ENCODE data around the gene LCE2B. TPM values are rescaled to one million over a fixed set of nuclear protein-coding genes. Genes with fewer than 3 reads are reported as not detected.
A peak's percentile ranks its signal among the peaks of the same experiment; 100 is the strongest.

The LCE2B gene
- total RNA-seq, 1 experiment from 2014 or later = not detected

DNA sequence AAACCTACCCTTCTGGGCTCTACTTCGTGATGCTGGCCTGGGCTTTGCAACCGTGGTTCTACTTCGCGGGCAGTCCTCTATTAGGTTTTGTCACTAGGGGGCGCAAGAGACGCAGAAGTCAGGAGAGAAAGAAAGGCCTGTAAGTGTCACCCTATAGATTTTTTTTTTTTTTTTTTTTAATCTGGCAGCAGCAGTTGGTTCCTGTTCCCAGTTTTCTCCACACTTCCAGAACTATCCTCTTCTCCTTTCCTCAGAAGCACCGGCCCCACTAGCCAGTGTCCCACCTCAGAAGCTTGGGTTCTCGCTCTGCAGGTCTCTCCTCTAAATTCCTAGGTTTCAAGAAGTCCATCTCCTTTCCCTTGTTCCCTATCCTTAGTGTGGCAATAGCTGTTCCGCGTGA is 31.8 kb upstream of the LCE2B start:
- ATAC-seq (peak; percentile 93), DNase-seq (ENCODE audit: low read depth, low spot score) (peak; percentile 35)
- TF ChIP-seq CTCF (IDR thresholded peaks at IDR 0.05) = peak; percentile 92
- TF ChIP-seq REST (IDR thresholded peaks at IDR 0.05; ENCODE audit: insufficient read depth in 1 of 2, low read depth in 2 of 2, low read length in 1 of 2) = no peak
- TF ChIP-seq TCF7L2 (IDR thresholded peaks at IDR 0.05; ENCODE audit: low read depth, low read length) = no peak
- TF ChIP-seq SIN3A (IDR thresholded peaks at IDR 0.05; ENCODE audit: borderline replicate concordance, insufficient read depth, low read depth, low read length) = no peak
- TF ChIP-seq POLR2AphosphoS5 (IDR thresholded peaks at IDR 0.05; ENCODE audit: low read depth, low read length) = no peak
- intact Hi-C loops (cut with micrococcal nuclease; ENCODE audit: unreplicated experiment) (loop anchor here (10.0 kb wide), 1 partner anchor 571 kb away; no protein-coding TSS in a partner anchor), in situ Hi-C loops (cut with HindIII; ENCODE audit: low pct_unique_long_range_greater_than_20kb, low sequenced_read_pairs) (no loop called here)
- no TSS peak for BruUV-seq (replicated peaks)
- Histone ChIP-seq H3K27ac (ENCODE audit: low read length) (no peak overlapping the region), H3K4me3 (ENCODE audit: low read depth in 2 of 2, low read length in 2 of 2) (no peak overlapping the region), H3K36me3 (ENCODE audit: control insufficient read depth, insufficient read depth, low read length) (no peaks in the 10 kb centered on the region), H3K27me3 (ENCODE audit: control insufficient read depth, insufficient read depth, low read length) (peaks cover 5% of the 10 kb centered on the region), H3K4me1 (ENCODE audit: control insufficient read depth, insufficient read depth, low read length) (no peaks in the 10 kb centered on the region), H3K9me3 (ENCODE audit: control insufficient read depth, insufficient read depth, low read depth, low read length) (no peaks in the 10 kb centered on the region)
- POLR2A ChIA-PET = no interaction called here
- CTCF ChIA-PET = interaction anchor here (0.7 kb wide), 3 partner anchors 196 to 566 kb away, joined by 3 to 5 read pairs (median 5); no protein-coding TSS in a partner anchor

DNA sequence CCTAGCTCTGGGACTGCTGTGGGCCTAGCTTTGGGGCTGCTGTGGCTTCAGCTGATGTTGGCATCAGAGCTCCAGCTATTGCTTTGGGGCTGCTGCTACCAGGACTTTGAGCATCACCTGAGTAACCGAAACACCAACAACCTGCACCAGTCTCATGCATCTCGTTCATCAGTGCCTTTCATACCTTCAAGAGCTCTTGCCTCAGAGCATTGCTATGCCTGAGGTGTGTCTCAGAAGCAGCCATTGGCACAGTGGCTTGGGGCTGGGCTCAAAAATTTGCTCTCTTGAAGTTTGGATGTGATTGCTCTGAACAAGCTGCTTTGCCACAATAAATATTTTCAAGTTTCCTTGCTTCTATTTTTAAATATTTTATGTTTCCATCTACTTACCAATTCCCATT is 29.5 kb upstream of the LCE2B start:
- no peaks in the 10 kb centered on the region for H3K4me1 ChIP-seq (ENCODE audit: control insufficient read depth, insufficient read depth, low read length)
- CTCF ChIA-PET = no interaction called here
- H3K4me3 ChIP-seq (ENCODE audit: low read depth in 2 of 2, low read length in 2 of 2) = no peak overlapping the region
- intact Hi-C loops (cut with micrococcal nuclease; ENCODE audit: unreplicated experiment) = loop anchor here (5.0 to 10.0 kb wide), 2 partner anchors 211 to 568 kb away; no protein-coding TSS in a partner anchor
- no peaks in the 10 kb centered on the region for H3K36me3 ChIP-seq (ENCODE audit: control insufficient read depth, insufficient read depth, low read length)
- DNase-seq (ENCODE audit: low read depth, low spot score) (no peak), ATAC-seq (no peak)
- H3K27me3 ChIP-seq (ENCODE audit: control insufficient read depth, insufficient read depth, low read length) = peaks cover 9% of the 10 kb centered on the region
- in situ Hi-C loops (cut with HindIII; ENCODE audit: low pct_unique_long_range_greater_than_20kb, low sequenced_read_pairs) = no loop called here
- no peaks in the 10 kb centered on the region for H3K9me3 ChIP-seq (ENCODE audit: control insufficient read depth, insufficient read depth, low read depth, low read length)
- no peak overlapping the region for H3K27ac ChIP-seq (ENCODE audit: low read length)
- BruUV-seq (replicated peaks) = no TSS peak
- POLR2A ChIA-PET = no interaction called here
- no peak for TF ChIP-seq SIN3A (IDR thresholded peaks at IDR 0.05; ENCODE audit: borderline replicate concordance, insufficient read depth, low read depth, low read length)
- TF ChIP-seq POLR2AphosphoS5 (IDR thresholded peaks at IDR 0.05; ENCODE audit: low read depth, low read length) = no peak
- TF ChIP-seq CTCF (IDR thresholded peaks at IDR 0.05) = no peak
- no peak for TF ChIP-seq REST (IDR thresholded peaks at IDR 0.05; ENCODE audit: insufficient read depth in 1 of 2, low read depth in 2 of 2, low read length in 1 of 2)
- no peak for TF ChIP-seq TCF7L2 (IDR thresholded peaks at IDR 0.05; ENCODE audit: low read depth, low read length)

Data from Panc1 (cell line).